Fibroblast of skin of left biceps (primary cell): ENCODE data around the gene EPN1.
"Not testable (repeated sequence)": the region's sequence is repeated elsewhere in the genome, so short reads cannot be mapped to it uniquely, and the experiment has no call there.

ENCODE experiments used
- DNase-seq, 2 experiments: peaks; one replicate each; pipeline ENCODE4 v3.0.0-alpha.2; 2013; ENCODE audit warnings: low read depth in 2 of 2

Gene EPN1

DNA sequence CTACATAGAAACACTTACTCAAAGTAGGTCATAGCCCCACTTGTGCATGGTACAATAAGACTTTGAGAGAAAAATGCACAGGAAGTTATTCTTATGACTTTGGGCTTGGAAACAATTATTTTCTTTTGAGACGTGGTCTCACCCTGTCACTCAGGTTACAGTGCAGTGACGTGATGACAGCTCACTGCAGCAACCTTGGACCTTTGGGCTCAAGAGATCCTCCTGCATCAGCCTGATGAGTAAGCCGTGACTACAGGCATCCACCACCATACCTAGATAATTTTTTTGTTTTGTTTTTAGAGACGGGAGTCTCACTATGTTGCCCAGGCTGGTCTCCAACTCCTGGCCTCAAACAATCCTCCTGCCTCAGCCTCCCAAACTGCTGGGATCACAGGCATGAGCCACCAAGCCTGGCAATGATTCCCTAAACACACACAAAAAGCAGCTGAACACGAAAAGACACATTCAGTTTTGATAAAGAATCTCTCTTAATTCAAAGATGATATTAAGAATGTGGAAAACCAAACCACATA is 45.3 kb downstream of the EPN1 start:
- DNase-seq = no peak

DNA sequence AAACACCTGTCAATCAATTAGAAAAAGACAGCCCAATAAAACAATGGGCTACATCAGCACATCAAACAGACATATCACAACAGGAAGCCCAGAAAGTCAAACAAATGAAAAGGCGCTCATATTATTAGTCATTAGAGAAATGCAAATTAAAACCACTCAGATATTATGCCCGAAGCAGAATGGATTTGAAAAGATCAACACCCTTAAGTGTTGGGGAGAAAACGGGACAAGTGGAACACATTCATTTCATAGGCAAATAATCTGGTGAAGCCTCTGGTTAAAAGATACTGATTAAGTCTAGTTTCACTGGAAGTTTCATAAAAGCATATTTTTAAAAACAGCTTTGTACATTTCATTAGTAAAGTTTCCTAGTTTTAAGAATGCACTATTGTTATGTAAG is 45.8 kb downstream of the EPN1 start:
- no peak for DNase-seq

DNA sequence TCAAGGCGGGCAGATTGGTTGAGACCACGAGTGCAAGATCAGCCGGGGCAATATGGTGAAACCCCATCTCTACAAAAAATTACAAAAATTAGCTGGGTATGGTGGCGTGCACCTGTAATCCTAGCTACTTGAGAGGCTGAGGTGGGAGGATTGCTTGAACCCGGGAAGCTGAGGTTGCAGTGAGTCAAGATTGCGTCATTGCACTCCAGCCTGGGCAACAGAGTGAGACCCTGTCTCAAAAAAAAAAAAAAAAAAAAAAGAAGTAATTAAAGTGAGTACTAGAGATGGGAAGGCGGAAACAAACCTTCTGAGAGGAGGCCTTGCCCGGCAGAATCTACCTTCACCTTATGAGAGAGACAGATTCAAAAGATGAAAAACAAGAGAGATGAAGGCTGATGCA is 48.5 kb downstream of the EPN1 start:
- DNase-seq = no peak

DNA sequence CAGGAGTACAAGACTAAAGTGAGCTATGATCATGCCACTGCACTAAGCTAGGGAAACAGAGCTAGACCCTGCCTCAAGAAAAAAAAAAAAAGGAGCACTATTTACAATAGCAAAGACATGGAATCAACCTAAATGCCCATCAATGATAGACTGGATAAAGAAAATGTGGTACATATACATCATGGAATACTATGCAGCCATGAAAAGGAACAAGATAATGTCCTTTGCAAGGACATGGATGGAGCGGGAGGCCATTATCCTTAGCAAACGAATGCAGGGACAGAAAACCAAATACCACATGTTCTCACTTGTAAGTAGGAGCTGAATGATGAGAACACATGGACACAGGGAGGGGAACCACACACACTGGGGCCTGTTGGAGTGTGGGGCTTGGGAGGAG is 55.4 kb downstream of the EPN1 start:
- DNase-seq = not testable (repeated sequence)

DNA sequence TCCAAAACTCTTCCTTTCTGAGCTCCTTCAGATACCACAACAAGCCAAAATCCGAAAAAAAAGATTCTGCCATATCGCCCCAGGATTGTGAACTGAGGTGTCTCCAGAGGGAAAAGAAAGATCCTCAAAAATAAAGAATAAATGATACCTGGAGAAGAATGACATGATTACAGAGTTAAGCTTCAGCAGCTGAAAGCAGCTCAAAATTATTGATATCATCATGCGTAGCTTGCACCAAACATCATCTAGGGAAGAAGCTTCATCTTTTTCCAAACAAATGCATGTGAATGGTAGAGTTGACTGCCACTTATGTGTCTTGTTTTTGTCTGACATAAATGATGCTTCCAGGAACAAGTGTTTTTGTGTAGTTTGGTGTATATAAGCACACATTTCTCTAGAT is 63.3 kb downstream of the EPN1 start, which contains the start of gene NLRP9:
NLRP9 (minus strand) TSS at position 101 of the 400 bp plus-strand sequence; CDS start at position 73, 28 bp downstream.
- no peak for DNase-seq

DNA sequence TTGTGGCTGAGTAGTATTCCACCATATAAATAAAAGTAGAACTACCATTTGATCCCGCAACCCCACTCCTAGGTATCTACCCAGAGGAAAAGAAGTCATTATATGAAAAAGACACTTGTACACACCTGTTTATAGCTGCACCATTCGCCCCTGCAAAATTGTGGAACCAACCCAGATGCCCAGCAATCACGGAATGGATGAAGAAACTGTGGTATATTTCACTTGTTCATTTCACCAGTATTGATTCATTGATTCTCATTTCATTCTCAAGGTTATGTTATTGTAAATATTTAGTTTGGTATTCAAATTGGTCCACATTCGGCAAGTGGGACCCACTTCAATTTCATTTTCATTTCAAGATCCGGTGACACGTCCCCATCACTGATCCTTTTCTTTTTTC is 75.7 kb downstream of the EPN1 start:
- no peak for DNase-seq

DNA sequence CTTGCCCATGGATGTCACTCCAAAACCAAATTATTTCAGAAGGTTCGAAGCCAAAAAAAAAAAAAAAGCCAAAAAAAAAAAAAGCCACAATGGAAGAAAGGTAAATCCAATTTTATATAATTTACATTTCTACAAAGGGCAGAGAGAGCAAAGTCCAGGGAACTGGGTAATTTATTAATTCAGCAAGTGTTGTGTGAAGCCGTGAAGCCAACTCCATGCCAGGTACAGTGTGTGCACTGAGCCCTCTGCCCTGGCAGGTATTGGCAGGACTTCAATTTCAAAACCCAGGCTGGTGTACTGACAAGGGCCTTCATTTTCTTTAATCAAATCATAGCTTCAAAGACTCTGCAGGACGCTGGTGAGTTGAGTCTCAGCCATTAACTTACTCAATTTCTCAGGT is 78.4 kb downstream of the EPN1 start:
- no peak for DNase-seq

DNA sequence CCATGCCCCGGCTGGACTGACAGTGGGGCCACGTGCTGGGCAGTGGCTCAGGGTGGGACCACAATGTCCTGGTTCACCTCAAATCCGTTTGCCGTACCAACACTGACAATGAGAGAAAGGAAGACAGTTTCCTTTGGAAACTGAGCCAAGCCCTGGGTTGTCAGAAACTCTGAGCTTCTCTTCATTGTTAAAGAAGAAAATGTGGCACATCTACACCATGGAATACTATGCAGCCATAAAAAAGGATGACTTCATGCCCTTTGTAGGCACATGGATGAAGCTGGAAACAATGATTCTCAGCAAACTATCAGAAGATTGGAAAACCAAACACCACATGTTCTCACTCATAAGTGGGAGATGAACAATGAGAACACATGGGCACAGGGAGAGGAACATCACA is 81.8 kb downstream of the EPN1 start:
- not testable (repeated sequence) for DNase-seq

DNA sequence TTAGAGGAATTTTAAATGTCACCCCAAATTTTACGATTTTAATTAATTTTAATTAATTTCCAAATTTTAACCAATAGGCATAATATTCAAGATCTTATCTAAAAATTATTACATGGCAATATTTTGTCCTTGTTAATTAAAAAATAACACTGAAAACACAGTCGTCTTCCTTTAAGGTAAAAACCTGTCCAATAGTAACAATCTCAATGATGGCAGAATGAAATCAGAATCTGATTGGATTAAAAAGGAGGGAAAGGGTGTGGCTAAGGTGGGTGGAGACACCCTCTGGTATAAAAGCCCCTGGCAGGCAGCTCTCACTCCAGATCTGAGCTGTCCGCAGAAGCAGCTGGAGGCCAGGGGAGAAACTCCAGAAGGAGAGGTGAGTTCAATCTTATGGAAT is 83.8 kb downstream of the EPN1 start, which contains the start of gene RFPL4A:
RFPL4A (plus strand) TSS at position 301 of the 400 bp plus-strand sequence. CDS start 2,704 bp downstream, outside the sequence.
- not testable (repeated sequence) for DNase-seq
